Body of pancreas (tissue), 4 donors: ENCODE data around the gene PLPPR5.

Source experiments
- CTCF ChIP-seq, 7 experiments: fragments of 450-650 bp in 4 of 7; fragments of 200-600 bp in 3 of 7; sonication (generic) in 3 of 7; IDR thresholded peaks; one replicate each; pipeline ENCODE4 v1.5.1; 2016 to 2019; ENCODE audit warnings: antibody characterized with exemption in 7 of 7
- POLR2A ChIP-seq, 3 donors: fragments of 450-650 bp; IDR thresholded peaks; one replicate each; pipeline ENCODE4 v1.6.1; 2016; ENCODE audit warnings: antibody characterized with exemption in 3 of 3, mild to moderate bottlenecking in 2 of 3

GRCh38 chr1:99010679-99011078 lies 6.0 kb upstream of the PLPPR5 start:
- TF ChIP-seq CTCF (IDR thresholded peaks at IDR 0.05) (no peak), POLR2A (IDR thresholded peaks at IDR 0.05) (no peak)
